ENCODE measurements around the gene NID2.

Gene NID2

DNA sequence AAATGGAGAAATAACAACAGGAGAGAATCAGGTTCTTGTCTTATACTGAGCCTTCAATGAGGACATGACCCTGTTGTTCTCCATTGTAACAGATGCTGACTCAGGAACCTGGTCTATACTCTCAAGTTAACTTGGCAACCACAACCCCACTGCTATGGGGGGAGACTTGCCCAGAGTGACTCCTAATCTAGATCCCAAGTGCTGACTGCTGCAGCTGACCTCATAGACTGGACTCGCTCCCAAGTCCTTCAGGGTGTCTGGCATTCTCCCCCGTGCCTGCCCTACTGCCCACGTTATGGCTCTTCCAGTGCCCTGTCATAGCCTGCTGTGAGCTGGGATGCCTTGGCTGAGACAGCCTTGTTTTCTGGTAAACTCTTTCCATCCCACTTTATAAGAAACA lies 37.1 kb downstream of the NID2 start:
- no peak overlapping the region for H3K4me3 ChIP-seq (ENCODE audit: low read depth, low read length)
- TF ChIP-seq, protein P1, sequence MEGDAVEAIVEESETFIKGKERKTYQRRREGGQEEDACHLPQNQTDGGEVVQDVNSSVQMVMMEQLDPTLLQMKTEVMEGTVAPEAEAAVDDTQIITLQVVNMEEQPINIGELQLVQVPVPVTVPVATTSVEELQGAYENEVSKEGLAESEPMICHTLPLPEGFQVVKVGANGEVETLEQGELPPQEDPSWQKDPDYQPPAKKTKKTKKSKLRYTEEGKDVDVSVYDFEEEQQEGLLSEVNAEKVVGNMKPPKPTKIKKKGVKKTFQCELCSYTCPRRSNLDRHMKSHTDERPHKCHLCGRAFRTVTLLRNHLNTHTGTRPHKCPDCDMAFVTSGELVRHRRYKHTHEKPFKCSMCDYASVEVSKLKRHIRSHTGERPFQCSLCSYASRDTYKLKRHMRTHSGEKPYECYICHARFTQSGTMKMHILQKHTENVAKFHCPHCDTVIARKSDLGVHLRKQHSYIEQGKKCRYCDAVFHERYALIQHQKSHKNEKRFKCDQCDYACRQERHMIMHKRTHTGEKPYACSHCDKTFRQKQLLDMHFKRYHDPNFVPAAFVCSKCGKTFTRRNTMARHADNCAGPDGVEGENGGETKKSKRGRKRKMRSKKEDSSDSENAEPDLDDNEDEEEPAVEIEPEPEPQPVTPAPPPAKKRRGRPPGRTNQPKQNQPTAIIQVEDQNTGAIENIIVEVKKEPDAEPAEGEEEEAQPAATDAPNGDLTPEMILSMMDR (IDR thresholded peaks at IDR 0.05; ENCODE audit: borderline replicate concordance, insufficient read depth, low read depth, low read length): no peak

- TF ChIP-seq, protein P1 (IDR thresholded peaks at IDR 0.05; ENCODE audit: borderline replicate concordance, insufficient read depth, low read depth, low read length): no peak
These were observed 39.0 kb downstream of the NID2 start for GRCh38 chr14:52029881-52030280.

DNA sequence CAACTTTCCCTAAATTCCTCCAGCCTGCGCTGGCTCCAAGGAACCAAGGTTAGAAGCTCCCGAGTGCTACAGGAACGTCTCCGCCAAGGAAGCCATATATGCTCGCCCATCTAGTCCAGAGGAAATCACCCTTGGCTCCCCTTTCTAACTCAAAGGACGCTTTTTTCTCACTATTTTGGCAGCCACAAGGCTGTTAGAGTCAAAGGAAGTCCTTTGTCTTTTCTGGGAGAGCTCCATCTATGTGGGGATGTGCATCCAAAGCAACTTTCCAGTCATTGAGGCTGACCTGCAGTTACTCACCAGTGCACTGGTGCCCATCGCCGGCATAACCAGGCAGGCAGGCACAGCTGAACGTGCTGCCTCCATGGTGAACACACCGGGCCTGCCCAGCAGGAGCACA lies 42.0 kb downstream of the NID2 start:
- TF ChIP-seq, protein P1 (IDR thresholded peaks at IDR 0.05; ENCODE audit: borderline replicate concordance, insufficient read depth, low read depth, low read length): no peak
- H3K4me3 ChIP-seq (ENCODE audit: low read depth, low read length): no peak overlapping the region

More at GRCh38 chr14:52029881-52030280, 39.0 kb downstream of the NID2 start:
- no peak overlapping the region for H3K4me3 ChIP-seq (ENCODE audit: low read depth, low read length)

DNA sequence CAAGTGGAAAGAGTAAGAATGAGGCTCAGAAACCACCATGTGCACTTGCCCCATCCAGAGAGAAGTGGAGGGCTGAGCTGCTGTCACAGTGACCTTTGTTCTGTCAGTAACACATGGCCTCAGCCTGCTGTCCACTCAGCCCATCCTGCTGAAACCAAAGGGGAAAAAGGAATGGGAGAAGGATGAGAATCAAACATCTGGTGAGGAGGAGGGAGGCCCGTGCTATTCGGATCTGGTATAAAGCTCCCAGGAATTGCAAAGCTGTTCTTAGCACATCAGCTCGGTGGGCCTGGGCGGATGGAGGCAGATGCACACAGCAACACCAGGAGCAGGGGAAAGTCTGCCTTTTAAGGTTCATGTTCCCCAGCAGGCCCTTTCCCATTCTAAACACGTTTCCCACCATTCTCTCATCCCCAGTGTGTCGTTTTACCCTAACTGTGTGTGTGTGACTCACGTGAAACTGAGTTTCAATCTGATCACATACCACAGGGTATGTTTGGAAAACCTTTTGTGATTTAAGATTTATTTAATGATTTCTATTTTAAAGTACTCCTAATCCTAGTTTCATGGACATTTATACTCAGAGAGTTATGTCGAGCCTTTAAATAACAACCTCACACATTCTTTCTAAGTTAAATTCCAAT lies 42.7 kb downstream of the NID2 start:
- H3K4me3 ChIP-seq (ENCODE audit: low read depth, low read length): no peak overlapping the region
- TF ChIP-seq, protein P1 (IDR thresholded peaks at IDR 0.05; ENCODE audit: borderline replicate concordance, insufficient read depth, low read depth, low read length): no peak

- no peak overlapping the region for H3K4me3 ChIP-seq (ENCODE audit: low read depth, low read length)
These were observed 43.5 kb downstream of the NID2 start for GRCh38 chr14:52025310-52025709.

GRCh38 chr14:52023518-52023917 lies 45.3 kb downstream of the NID2 start:
- no peak overlapping the region for H3K4me3 ChIP-seq (ENCODE audit: low read depth, low read length)
- TF ChIP-seq, protein P1 (IDR thresholded peaks at IDR 0.05; ENCODE audit: borderline replicate concordance, insufficient read depth, low read depth, low read length): no peak

More at GRCh38 chr14:52025310-52025709, 43.5 kb downstream of the NID2 start:
- TF ChIP-seq, protein P1 (IDR thresholded peaks at IDR 0.05; ENCODE audit: borderline replicate concordance, insufficient read depth, low read depth, low read length): no peak

DNA sequence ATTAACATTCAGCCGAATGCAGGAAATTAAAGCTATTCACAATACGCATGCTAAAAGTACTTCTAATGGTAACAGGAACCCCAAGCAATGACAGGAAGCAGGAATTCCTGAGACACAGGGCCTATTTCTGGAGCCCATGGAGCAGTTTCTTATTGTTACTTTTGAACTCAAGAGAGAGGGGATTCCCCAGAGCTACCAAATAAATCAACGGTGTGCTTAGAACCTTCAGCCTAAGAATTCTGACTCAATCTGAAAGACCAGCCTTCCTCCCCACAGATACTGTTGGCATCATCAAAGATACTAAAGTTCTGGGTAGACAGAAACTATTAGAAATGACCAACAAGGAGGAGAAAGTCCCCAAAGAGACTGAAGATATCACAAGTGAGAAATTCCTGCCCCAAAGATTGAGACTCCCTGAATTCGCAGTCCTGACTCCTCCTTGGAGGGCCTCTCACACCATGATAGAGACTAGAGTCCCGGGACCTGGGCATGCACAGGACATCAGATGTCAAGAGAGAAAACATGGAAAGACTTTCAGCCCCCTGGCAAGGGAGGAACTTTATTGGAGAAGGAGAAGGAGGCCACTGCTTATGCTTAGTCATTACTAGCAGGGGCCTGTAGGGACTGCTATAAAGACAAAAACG lies 46.8 kb downstream of the NID2 start:
- no peak overlapping the region for H3K4me3 ChIP-seq (ENCODE audit: low read depth, low read length)
- TF ChIP-seq, protein P1 (IDR thresholded peaks at IDR 0.05; ENCODE audit: borderline replicate concordance, insufficient read depth, low read depth, low read length): no peak
